Natural killer cell treated with Interleukin-12 subunit alpha and Interleukin-12 subunit beta and Interleukin-15 and Interleukin-18, amount 100 ng/mL, for 72 hours (primary cell): ENCODE data around the gene SYTL3. TPM values are rescaled to one million over a fixed set of nuclear protein-coding genes. Genes with fewer than 3 reads are reported as not detected.
"Not testable (repeated sequence)": the region's sequence is repeated elsewhere in the genome, so short reads cannot be mapped to it uniquely, and the experiment has no call there.

Source experiments
- ATAC-seq, 2 donors: fragments of 150-1000 bp; cut with Tn5 transposase in 1 of 2; sonication (Bioruptor Pico), chemical (Tn5 transposase) in 1 of 2; 2 replicates each; pipeline ENCODE4 v1.10.0; 2021
- DNase-seq: peaks from one replicate; pipeline ENCODE4 v3.0.0; 2022; ENCODE audit warnings: low spot score
- H3K27ac Mint-ChIP-seq, 2 donors: 1 replicate in 1 of 2; 2 replicates in 1 of 2; pipeline ENCODE4 v1.8.0; 2022; ENCODE audit warnings: mixed read lengths in 2 of 2, mild to moderate bottlenecking in 1 of 2, moderate library complexity in 1 of 2
- H3K27me3 Mint-ChIP-seq, 2 donors: 1 replicate in 1 of 2; 2 replicates in 1 of 2; pipeline ENCODE4 v1.8.0; 2022; ENCODE audit warnings: mixed read lengths in 2 of 2
- H3K36me3 Mint-ChIP-seq: one replicate; pipeline ENCODE4 v1.8.0; 2022; ENCODE audit warnings: mixed read lengths
- H3K4me1 Mint-ChIP-seq, 2 donors: 1 replicate in 1 of 2; 2 replicates in 1 of 2; pipeline ENCODE4 v1.8.0; 2022; ENCODE audit warnings: low read depth in 2 of 2, mixed read lengths in 2 of 2, mild to moderate bottlenecking in 1 of 2
- H3K4me3 Mint-ChIP-seq: one replicate; pipeline ENCODE4 v1.8.0; 2022; ENCODE audit warnings: mixed read lengths
- H3K9me3 Mint-ChIP-seq: 2 replicates; pipeline ENCODE4 v1.8.0; 2022; ENCODE audit warnings: mixed read lengths
- total RNA-seq, 2 donors: library from RNA; stranded (reverse); gene quantifications; one replicate each; pipeline ENCODE4 v1.2.3, GENCODE V29; 2022

Gene SYTL3
- total RNA-seq, 2 donors from 2014 or later: 199 to 246 TPM

DNA sequence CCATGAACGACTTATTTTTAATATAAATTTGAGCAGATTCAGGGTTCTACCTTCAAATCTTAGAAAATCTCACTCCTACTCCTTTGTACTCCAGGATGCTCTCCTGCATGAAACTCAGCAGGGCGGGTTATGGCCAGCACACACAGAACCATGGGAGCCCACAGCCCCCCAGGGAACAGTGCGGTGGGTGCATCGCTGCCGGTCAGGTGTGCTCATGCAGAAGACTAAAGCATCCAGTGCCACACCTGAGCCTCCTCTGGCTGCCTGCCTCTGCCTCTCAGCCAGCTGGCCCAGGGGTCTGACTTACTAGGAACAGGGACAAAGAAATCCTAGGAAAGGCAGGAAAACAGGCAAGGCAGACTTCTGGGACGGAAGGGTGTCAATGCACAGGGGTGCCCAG is 137.5 kb downstream of the SYTL3 start:
- Mint-ChIP-seq H3K27ac (peak overlapping the region in 1 of 2 donors; percentile 43), H3K36me3 (peaks cover 17% of the 10 kb centered on the region), H3K27me3 (no peaks in the 10 kb centered on the region), H3K9me3 (no peaks in the 10 kb centered on the region), H3K4me1 (peaks cover 18 to 21% of the 10 kb centered on the region in 2 donors), H3K4me3 (no peak overlapping the region)
- DNase-seq (no peak), ATAC-seq (no peak)

DNA sequence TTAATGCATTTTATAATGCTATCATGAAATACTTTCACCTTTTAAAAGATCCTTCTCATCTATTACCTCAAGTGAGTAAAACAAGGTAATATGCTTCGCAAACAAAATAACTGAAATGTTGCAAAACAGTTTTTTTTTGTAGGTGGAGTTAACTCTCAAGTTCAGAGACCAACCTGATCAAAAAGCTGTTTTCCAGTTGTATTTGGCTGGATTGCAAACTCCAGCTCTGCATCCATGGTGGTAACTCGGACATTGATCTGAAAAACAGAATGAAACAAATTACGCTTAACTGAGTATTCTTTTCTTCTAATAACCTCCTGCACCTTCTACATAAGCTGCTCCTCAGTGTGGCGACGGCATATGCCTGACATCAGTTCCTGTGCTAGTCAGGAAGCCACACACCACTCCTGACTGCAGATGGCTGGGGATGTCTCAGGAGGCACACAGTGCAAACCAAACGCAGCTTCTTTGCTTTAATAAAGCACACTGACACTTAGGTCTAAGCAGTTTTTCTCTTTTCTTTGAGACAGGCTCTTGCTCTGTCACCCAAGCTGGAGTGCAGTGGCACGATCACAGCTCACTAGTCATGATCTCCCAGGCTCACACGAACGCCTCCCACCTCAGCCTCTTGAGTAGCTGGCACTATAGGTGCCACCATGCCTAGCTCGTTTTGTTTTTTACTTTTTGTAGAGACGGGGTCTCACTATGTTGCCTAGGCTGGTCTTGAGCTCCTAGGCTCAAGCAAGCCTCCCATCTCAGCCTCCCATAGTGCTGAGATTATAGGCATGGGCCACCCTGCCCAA is 139.5 kb downstream of the SYTL3 start:
- no peak for DNase-seq
- Mint-ChIP-seq H3K27me3 (no peaks in the 10 kb centered on the region), H3K36me3 (peaks cover 7% of the 10 kb centered on the region), H3K9me3 (no peaks in the 10 kb centered on the region), H3K27ac (peak overlapping the region; percentile 92 to 97), H3K4me3 (peak overlapping the region; percentile 78), H3K4me1 (peaks cover 28 to 29% of the 10 kb centered on the region in 2 donors)
- ATAC-seq: peak; percentile 86 to 89

DNA sequence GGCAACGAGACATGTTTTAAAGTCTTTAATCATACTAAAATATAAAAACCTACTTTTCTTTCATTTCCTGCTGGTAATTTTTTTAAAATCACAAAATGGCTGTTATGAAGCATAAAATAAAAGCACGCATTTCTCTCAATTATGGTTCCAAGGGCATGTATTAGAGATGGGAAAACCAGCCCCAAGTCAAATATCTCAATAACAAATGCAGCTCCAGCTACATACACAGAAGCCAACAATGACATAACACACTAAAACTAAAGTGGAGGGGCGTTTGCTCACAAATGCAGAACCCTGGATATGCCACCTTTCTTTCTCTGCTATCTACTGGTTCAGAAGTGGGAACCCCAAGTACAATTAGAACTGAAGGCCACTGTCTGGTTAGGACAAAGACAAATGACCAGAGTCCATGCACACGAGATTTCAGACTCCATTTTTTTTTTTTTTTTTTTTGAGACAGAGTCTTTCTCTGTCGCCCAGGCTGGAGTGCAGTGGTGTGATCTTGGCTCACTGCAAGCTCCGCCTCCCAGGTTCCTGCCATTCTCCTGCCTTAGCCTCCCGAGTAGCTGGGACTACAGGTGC is 141.5 kb downstream of the SYTL3 start:
- H3K27me3 Mint-ChIP-seq: no peaks in the 10 kb centered on the region
- no peak overlapping the region for H3K4me3 Mint-ChIP-seq
- peaks cover 44% of the 10 kb centered on the region in 2 donors for H3K4me1 Mint-ChIP-seq
- H3K36me3 Mint-ChIP-seq: no peaks in the 10 kb centered on the region
- peak overlapping the region; percentile 92 to 97 for H3K27ac Mint-ChIP-seq
- ATAC-seq: no peak
- DNase-seq: no peak
- H3K9me3 Mint-ChIP-seq: no peaks in the 10 kb centered on the region

DNA sequence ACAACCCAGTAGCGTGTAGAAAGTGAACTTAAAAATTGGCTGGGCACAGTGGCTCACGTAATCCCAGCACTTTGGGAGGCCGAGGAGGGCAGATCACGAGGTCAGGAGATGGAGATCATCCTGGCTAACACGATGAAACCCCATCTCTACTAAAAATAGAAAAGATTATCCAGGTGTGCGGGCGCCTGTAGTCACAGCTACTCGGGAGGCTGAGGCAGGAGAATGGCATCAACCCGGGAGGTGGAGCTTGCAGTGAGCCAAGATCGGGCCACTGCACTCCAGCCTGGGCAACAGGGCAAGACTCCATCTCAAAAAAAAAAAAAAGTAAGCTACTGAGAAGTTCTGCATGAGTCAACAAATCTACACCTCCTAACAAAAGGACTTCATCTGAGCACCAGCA is 142.7 kb downstream of the SYTL3 start:
- H3K36me3 Mint-ChIP-seq, DNase-seq, H3K9me3 Mint-ChIP-seq, ATAC-seq, H3K27me3 Mint-ChIP-seq, H3K4me3 Mint-ChIP-seq: not testable (repeated sequence)
- Mint-ChIP-seq H3K27ac (peak overlapping the region; percentile 23 to 25), H3K4me1 (peaks cover 51 to 55% of the 10 kb centered on the region in 2 donors)

DNA sequence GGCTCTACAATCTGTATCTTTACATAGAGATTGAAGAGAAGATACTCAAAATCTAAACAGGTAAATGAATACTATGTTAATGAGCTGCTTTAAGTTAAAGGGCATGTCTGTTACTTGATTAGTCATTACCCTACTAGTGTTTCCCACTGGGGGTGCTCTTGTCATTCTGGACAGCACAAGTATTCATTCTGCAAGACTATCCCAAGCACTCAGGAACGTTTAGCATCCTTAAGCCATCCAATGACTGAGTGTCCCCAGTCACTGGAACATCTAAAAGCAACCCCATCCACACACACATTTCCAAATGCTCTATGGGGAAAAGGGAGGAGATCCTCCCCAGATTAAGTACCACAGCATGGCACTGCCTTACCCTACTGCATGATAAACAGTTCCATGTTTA is 143.6 kb downstream of the SYTL3 start:
- no peak for DNase-seq
- peaks cover 55 to 62% of the 10 kb centered on the region in 2 donors for H3K4me1 Mint-ChIP-seq
- H3K27ac Mint-ChIP-seq: no peak overlapping the region
- H3K4me3 Mint-ChIP-seq: no peak overlapping the region
- H3K27me3 Mint-ChIP-seq: no peaks in the 10 kb centered on the region
- H3K9me3 Mint-ChIP-seq: no peaks in the 10 kb centered on the region
- H3K36me3 Mint-ChIP-seq: no peaks in the 10 kb centered on the region
- peak; percentile 59 to 69 for ATAC-seq

DNA sequence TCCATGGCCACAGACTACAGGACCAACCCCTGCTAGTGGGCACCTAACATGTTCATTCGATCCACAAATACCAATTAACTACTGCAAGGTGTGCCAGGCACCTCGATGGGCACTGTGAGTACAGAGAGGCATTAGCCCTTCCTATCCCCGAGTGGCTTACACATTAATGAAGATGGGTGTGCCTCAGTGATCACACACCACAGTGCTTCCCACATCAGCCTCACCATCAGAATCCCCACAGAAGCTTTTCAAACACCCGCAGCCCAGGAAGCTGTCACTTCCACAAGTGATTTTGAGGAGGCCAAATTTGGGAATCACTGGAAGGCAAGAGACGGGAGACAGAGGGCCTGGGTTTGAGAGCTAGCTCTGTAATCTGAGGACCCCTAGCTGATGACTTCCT is 145.7 kb downstream of the SYTL3 start:
- Mint-ChIP-seq H3K9me3 (no peaks in the 10 kb centered on the region), H3K27me3 (no peaks in the 10 kb centered on the region), H3K36me3 (no peaks in the 10 kb centered on the region), H3K4me1 (peaks cover 49 to 60% of the 10 kb centered on the region in 2 donors), H3K4me3 (no peak overlapping the region), H3K27ac (peak overlapping the region in 1 of 2 donors; percentile 57)
- ATAC-seq: no peak
- DNase-seq: no peak

DNA sequence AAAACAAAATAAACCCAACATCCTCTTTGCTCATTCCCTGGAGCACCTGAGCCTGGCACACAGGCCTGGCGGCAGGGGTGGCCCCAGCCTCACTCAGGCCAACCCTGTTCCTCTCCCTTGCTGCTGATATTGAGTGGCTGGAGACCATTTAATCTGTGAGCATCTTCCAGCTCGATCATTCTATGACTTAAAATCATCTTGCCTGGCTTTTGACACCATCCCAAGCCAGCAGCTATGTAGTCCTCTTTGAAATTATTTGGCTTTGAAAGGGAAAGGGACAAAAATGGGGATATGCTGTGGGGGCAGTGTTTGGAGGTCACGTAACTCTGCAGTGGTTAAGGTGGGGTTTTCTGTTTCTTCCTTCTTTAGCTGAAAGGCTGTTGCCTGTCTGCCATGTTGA is 146.5 kb downstream of the SYTL3 start:
- Mint-ChIP-seq H3K36me3 (no peaks in the 10 kb centered on the region), H3K4me1 (peaks cover 47 to 57% of the 10 kb centered on the region in 2 donors), H3K4me3 (no peak overlapping the region), H3K9me3 (no peaks in the 10 kb centered on the region), H3K27ac (peak overlapping the region in 1 of 2 donors; percentile 30), H3K27me3 (no peaks in the 10 kb centered on the region)
- no peak for DNase-seq
- no peak for ATAC-seq

DNA sequence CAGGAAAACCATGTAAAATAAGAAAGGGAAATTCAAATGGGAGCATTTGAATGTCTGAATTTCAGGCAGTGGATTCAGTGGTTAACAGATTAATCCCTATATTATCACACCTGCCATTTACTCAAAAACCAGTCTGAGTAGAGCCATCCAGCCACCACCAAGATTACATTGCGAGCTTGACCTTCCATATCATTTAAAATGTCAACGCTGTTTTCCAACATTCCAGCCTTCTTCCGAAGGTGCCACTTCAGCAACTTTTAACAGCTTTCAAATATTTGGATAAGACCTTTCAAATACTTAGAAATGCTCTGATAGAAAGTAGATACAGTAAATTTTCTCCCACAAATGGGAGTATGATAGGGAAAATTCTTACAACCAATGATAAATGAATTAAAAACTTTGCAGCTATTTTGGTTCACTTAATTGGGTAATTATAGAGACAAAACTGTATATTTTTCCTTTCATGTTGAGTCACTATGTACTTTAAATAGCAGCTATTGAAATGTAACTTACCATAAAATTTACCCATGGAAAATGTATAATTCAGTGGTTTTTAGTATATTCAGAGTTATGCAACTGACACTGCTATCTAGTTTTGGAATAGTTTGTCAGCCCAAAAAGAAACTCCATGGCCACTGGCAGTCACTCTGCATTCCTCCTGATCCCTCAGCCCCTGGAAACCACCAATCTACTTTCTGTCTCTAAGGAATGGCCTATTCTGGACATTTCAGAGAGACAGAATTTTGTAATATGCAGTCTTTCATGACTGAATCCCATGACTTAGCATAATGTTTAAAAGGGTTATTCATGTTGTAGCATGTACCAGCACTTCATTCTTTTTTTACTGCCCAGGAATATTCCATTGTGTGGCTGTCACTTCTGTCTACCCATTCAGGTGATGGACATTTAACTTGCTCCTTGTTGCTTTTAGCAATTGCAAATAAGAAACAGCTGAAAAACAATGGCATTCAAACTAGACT is 147.8 kb downstream of the SYTL3 start:
- no peak overlapping the region for H3K4me3 Mint-ChIP-seq
- H3K9me3 Mint-ChIP-seq: no peaks in the 10 kb centered on the region
- DNase-seq (no peak), ATAC-seq (no peak)
- H3K27ac Mint-ChIP-seq: peak overlapping the region in 1 of 2 donors; percentile 35
- no peaks in the 10 kb centered on the region for H3K36me3 Mint-ChIP-seq
- peaks cover 52 to 57% of the 10 kb centered on the region in 2 donors for H3K4me1 Mint-ChIP-seq
- no peaks in the 10 kb centered on the region for H3K27me3 Mint-ChIP-seq

DNA sequence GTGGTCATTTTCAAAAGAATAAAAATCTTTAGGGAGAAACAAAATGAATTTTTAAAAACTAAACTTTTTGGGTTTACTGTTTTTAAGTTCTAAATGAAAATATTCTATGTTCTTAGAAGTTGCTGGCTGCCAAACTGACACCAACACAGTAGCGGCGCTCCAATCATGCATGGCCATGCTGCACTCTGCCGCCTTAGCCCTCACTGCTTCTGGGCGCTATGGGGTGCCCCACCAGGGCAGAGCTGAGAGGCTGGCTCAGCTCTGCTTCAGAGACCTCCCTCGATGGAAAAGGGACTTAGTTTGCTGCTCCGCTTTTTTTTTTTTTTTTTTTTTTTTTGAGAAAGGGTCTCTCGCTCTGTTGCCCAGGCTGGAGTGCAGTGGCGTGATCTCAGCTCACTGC is 148.5 kb downstream of the SYTL3 start:
- no peaks in the 10 kb centered on the region for H3K9me3 Mint-ChIP-seq

DNA sequence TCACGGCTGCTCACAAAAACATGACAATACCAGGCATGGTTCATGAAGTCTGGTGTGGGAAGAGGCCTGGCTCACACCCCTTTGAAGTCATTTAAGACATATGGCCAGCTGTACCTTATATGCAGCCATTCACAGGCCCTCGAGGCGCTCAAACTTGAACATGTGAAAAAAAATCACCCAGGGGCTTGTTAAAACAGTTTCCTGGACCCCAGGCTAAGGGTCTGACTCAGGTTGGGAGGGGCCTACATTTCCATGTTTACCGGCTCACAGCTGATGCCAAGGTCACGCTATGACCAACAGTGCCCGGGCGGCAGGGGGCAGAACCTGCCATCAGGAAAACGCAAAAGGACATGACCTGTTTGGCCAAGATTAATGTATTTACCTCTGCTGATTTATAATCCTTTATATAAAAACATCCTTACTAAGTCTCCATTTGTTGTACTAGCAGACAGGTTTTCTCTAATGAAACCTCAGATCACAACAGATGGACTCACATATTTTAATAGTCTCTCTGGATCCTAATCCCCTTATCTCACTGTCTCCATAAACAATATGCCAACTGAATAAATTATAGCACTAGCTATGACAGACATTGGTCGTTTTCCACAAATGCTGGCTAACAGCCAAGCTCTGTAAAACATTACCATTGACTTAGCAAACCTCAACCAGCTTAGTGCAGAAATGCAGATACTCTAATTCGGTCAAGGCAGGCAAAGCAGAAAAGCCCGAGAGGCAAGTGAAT is 149.4 kb downstream of the SYTL3 start:
- no peaks in the 10 kb centered on the region for H3K27me3 Mint-ChIP-seq
- no peaks in the 10 kb centered on the region for H3K36me3 Mint-ChIP-seq
- no peaks in the 10 kb centered on the region for H3K9me3 Mint-ChIP-seq
- no peak for ATAC-seq
- H3K4me3 Mint-ChIP-seq: peak overlapping the region; percentile 0
- DNase-seq: no peak
- peak overlapping the region; percentile 25 to 68 for H3K27ac Mint-ChIP-seq
- H3K4me1 Mint-ChIP-seq: peaks cover 58 to 63% of the 10 kb centered on the region in 2 donors

More for the DNA sequence above, 148.5 kb downstream of the SYTL3 start:
- H3K27ac Mint-ChIP-seq: peak overlapping the region in 1 of 2 donors; percentile 68
- H3K27me3 Mint-ChIP-seq: no peaks in the 10 kb centered on the region
- no peak overlapping the region for H3K4me3 Mint-ChIP-seq
- no peak for DNase-seq
- no peaks in the 10 kb centered on the region for H3K36me3 Mint-ChIP-seq
- H3K4me1 Mint-ChIP-seq: peaks cover 53 to 58% of the 10 kb centered on the region in 2 donors
- no peak for ATAC-seq

DNA sequence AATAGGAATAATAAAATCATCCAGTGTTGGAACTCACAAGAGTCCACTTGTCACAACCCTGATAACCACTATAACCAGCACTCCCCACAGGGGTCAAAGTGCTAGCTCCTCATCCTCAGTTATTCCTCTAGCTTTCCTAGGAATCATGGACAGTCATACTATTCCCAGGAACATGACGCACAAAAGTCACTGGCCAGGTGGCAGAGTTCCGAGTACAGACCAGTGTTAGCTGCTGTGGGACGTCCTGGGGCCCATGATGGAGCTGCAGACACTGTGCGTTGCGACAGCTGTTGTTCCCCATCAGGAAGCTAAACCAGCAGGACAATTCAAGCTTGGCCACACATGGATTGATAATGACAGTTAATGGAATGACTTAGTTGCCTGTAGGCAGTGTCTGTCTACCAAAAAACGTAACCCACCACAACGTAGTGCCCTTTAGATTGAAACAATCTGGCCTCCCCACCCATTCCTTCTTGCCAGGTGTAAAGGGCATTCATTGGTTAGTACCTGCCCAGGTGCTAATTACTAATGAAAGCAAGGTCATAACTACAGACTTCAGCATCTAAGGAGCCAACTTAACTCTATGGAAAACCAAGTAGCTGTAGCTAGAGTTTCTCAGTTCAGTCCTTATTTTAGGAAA is 151.9 kb downstream of the SYTL3 start:
- Mint-ChIP-seq H3K4me1 (peaks cover 58 to 67% of the 10 kb centered on the region in 2 donors), H3K27ac (peak overlapping the region in 1 of 2 donors; percentile 84)

DNA sequence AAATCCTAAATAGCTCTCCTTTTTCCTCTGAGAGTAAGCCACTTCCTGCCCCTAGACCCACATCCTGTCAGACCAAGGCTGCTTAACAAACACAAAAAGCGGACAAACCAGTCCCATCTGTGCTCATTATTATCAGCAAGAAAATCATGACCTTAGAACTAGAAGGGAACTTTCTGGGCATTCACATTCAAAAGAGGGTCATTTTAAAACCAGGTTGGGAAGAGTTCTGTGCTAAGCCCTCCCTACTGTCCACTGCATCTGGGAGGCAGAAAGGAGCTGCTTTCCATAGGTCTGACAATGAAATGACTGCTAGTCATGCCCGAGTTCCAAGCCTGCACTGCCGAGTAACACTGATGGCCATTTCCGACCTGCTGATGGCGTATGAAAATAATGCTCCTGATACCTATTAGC is 153.9 kb downstream of the SYTL3 start:
- peak; percentile 87 to 92 for ATAC-seq
- Mint-ChIP-seq H3K4me3 (peak overlapping the region; percentile 62), H3K36me3 (peaks cover 13% of the 10 kb centered on the region)

More for the DNA sequence above, 151.9 kb downstream of the SYTL3 start:
- Mint-ChIP-seq H3K27me3 (no peaks in the 10 kb centered on the region), H3K9me3 (no peaks in the 10 kb centered on the region), H3K4me3 (no peak overlapping the region), H3K36me3 (peaks cover 5% of the 10 kb centered on the region)
- DNase-seq (no peak), ATAC-seq (no peak)

More for the DNA sequence above, 153.9 kb downstream of the SYTL3 start:
- Mint-ChIP-seq H3K27ac (peak overlapping the region; percentile 79 to 84), H3K4me1 (peaks cover 60 to 71% of the 10 kb centered on the region in 2 donors), H3K27me3 (no peaks in the 10 kb centered on the region), H3K9me3 (no peaks in the 10 kb centered on the region)
- peak; percentile 71 for DNase-seq
